GM12878 (cell line): ENCODE data around the gene SMURF1.

Experiments used
- LARP7 ChIP-seq: fragments of 450-650 bp; IDR thresholded peaks from 2 replicates; pipeline ENCODE4 v1.6.1; 2017; ENCODE audit warnings: mild to moderate bottlenecking
- SREBF2 ChIP-seq: IDR thresholded peaks from 2 replicates; pipeline ENCODE4 v1.6.1; 2012; ENCODE audit warnings: mild to moderate bottlenecking, low read length
- SRF ChIP-seq, 2 experiments: IDR thresholded peaks; 2 replicates each; pipeline ENCODE4 v1.6.1; 2011; ENCODE audit warnings: low read depth in 2 of 2, low read length in 2 of 2, mild to moderate bottlenecking in 1 of 2, moderate library complexity in 1 of 2
- TARDBP ChIP-seq: IDR thresholded peaks from 2 replicates; pipeline ENCODE4 v1.6.1; 2016; ENCODE audit warnings: borderline replicate concordance
- USF2 ChIP-seq: IDR thresholded peaks from 2 replicates; pipeline ENCODE4 v1.6.1; 2011; ENCODE audit warnings: low read depth, low read length, improper control_type of control experiment, borderline replicate concordance
- TF ChIP-seq, protein P1 (sequence below): fragments of 450-650 bp; IDR thresholded peaks from 2 replicates; pipeline ENCODE4 v1.6.1; 2017; ENCODE audit warnings: antibody characterized with exemption, mild to moderate bottlenecking, moderate library complexity
- TF ChIP-seq, protein P2 (sequence below), 3 experiments: IDR thresholded peaks in 2 of 3; conservative IDR thresholded peaks in 1 of 3; 2 replicates each; pipeline ENCODE4 v1.5.1; 2011; ENCODE audit warnings: low read depth in 3 of 3, low read length in 3 of 3, mild to moderate bottlenecking in 3 of 3, control low read depth in 2 of 3, moderate library complexity in 2 of 3, inconsistent platforms in 1 of 3, mixed read lengths in 1 of 3; ENCODE audit not compliant: control insufficient read depth in 2 of 3, insufficient read depth in 1 of 3; ENCODE audit errors: extremely low read depth in 1 of 3

- TF ChIP-seq TARDBP, result no peak
- no peak for TF ChIP-seq SREBF2
- TF ChIP-seq, protein P1, sequence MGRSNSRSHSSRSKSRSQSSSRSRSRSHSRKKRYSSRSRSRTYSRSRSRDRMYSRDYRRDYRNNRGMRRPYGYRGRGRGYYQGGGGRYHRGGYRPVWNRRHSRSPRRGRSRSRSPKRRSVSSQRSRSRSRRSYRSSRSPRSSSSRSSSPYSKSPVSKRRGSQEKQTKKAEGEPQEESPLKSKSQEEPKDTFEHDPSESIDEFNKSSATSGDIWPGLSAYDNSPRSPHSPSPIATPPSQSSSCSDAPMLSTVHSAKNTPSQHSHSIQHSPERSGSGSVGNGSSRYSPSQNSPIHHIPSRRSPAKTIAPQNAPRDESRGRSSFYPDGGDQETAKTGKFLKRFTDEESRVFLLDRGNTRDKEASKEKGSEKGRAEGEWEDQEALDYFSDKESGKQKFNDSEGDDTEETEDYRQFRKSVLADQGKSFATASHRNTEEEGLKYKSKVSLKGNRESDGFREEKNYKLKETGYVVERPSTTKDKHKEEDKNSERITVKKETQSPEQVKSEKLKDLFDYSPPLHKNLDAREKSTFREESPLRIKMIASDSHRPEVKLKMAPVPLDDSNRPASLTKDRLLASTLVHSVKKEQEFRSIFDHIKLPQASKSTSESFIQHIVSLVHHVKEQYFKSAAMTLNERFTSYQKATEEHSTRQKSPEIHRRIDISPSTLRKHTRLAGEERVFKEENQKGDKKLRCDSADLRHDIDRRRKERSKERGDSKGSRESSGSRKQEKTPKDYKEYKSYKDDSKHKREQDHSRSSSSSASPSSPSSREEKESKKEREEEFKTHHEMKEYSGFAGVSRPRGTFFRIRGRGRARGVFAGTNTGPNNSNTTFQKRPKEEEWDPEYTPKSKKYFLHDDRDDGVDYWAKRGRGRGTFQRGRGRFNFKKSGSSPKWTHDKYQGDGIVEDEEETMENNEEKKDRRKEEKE, result no peak
- TF ChIP-seq, protein P2, sequence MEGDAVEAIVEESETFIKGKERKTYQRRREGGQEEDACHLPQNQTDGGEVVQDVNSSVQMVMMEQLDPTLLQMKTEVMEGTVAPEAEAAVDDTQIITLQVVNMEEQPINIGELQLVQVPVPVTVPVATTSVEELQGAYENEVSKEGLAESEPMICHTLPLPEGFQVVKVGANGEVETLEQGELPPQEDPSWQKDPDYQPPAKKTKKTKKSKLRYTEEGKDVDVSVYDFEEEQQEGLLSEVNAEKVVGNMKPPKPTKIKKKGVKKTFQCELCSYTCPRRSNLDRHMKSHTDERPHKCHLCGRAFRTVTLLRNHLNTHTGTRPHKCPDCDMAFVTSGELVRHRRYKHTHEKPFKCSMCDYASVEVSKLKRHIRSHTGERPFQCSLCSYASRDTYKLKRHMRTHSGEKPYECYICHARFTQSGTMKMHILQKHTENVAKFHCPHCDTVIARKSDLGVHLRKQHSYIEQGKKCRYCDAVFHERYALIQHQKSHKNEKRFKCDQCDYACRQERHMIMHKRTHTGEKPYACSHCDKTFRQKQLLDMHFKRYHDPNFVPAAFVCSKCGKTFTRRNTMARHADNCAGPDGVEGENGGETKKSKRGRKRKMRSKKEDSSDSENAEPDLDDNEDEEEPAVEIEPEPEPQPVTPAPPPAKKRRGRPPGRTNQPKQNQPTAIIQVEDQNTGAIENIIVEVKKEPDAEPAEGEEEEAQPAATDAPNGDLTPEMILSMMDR (IDR thresholded peaks at IDR 0.05 in 2 of 3, conservative IDR thresholded peaks at IDR 0.05 in 1 of 3; ENCODE audit: control insufficient read depth in 2 of 3, extremely low read depth in 1 of 3, insufficient read depth in 1 of 3, low read depth in 3 of 3, low read length in 3 of 3), result no peak
- no peak for TF ChIP-seq USF2
- no peak for TF ChIP-seq SRF (IDR thresholded peaks at IDR 0.05; ENCODE audit: low read depth in 2 of 2, low read length in 2 of 2)
- no peak for TF ChIP-seq LARP7
These were observed 135.7 kb downstream of the SMURF1 start for GRCh38 chr7:99008181-99008631.
